IPS-18c (cell line): Measurements from ENCODE around the gene LKAAEAR1.

ENCODE experiments used
- H3K4me3 ChIP-seq: 2 replicates; pipeline ENCODE4 v1.7.0; 2013; ENCODE audit warnings: low read depth, mild to moderate bottlenecking, low read length, moderate library complexity; ENCODE audit not compliant: insufficient read depth
- H3K9me3 ChIP-seq: one replicate; pipeline ENCODE4 v1.6.1; 2013; ENCODE audit warnings: mild to moderate bottlenecking, low read length, moderate library complexity; ENCODE audit not compliant: control insufficient read depth, insufficient read depth

LKAAEAR1 gene

GRCh38 chr20:64086801-64087200 lies 2.6 kb upstream of the LKAAEAR1 start:
- Histone ChIP-seq H3K4me3 (no peak overlapping the region), H3K9me3 (peaks cover 2% of the 10 kb centered on the region)

GRCh38 chr20:64084685-64085152 lies 521 bp upstream of the LKAAEAR1 start:
- Histone ChIP-seq H3K9me3 (peaks cover 2% of the 10 kb centered on the region), H3K4me3 (peak overlapping the region; percentile 36; the same call in 1 of the 2 replicates)

DNA sequence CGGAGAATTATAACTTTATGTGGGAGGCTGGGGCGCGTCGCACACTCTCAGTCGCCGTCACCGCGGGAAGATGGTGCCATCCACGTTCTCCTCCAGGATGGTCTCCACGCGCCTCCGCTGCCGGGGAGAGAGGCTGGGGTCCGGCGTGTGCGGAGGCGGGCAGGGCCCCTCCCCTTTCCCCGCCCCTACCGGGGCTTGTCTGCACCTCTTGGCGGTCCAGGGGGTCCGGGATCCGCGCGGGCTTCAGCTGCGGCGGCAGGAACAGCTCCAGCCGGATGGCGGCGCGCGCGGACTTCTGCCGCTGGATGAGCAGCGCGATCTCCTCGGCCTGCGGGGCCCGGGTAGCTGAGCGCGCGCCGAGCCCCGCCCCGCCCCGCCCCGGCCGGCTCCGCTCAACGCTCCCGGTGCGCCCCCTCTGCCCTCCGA lies 807 bp downstream of the LKAAEAR1 start:
- H3K9me3 ChIP-seq, result peaks cover 2% of the 10 kb centered on the region
- H3K4me3 ChIP-seq, result peak overlapping the region; percentile 56

- peak overlapping the region; percentile 56; the same call in 1 of the 2 replicates for H3K4me3 ChIP-seq
- H3K9me3 ChIP-seq, result peaks cover 2% of the 10 kb centered on the region
Observed at GRCh38 chr20:64082820-64083377, 1.3 kb downstream of the LKAAEAR1 start.

GRCh38 chr20:64082126-64082731 lies 2.0 kb downstream of the LKAAEAR1 start:
- no peaks in the 10 kb centered on the region for H3K9me3 ChIP-seq
- H3K4me3 ChIP-seq, result no peak overlapping the region

DNA sequence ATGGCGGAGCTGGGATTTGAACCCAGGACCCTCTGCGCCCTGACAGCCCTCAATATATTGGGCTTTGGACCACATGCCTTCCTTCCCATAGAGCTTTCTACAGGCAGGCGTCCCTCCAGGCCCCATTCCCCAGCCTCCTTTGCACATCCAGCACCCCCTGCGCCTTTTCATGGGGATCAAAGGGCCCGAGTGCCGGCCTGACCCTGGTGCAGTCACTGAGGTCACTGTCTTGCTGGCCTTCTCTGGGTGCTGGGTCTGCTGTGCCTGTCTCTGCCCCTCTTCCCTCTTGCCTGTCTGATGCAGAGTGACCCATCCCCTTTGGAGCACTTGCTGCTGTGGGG lies 2.6 kb downstream of the LKAAEAR1 start:
- Histone ChIP-seq H3K4me3 (no peak overlapping the region), H3K9me3 (no peaks in the 10 kb centered on the region)

- Histone ChIP-seq H3K9me3 (no peaks in the 10 kb centered on the region), H3K4me3 (peak overlapping the region; percentile 75; the same call in 1 of the 2 replicates)
Observed at GRCh38 chr20:64080813-64081623, 3.2 kb downstream of the LKAAEAR1 start.

DNA sequence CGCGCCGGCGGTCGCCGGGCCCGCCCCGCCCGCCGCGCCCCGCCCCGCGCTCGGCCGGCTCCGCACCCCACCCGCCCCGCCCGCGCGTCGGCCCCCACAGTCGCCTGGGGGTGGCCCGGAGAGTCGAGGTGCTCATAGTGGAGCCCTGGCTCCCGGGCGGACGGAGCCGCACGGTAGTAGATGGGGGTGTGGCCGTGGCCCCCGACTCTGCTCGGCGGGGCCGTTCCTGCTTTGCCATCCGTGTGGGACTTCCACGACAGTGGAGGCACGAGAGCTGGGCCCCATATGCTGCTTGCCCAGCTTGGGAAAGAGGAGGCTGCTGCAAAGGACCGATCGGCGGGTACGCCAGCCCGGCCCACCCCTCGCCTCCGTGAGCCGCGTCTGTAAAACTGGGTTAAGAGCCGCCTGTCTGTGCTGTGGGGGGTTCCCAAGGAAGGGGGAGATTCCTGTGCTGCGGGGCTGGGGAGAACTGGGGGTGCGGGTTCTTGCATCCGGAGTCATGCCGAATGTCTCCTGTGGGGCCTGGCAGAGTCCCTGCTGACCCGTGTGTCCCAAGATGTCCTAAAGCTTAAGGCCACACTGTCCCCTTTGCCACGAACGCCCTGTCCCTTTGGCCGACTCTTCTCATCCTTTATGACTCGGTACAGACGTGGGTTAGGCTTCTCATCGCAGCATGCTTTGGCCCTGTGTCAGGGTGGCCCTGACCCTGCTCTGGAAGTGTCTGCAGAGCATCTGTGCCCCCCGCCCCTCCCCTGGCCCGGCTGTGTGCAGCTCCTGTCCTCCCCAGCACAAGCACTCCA lies 4.0 kb downstream of the LKAAEAR1 start, which contains the start of gene OPRL1:
TSS of gene OPRL1 (plus strand) at position 70 of the 800 bp plus-strand sequence. CDS start 12,639 bp downstream, outside the sequence.
- Histone ChIP-seq H3K9me3 (no peaks in the 10 kb centered on the region), H3K4me3 (peak within 1 kb of the TSS; percentile 75)

GRCh38 chr20:64079273-64080012 lies 4.8 kb downstream of the LKAAEAR1 start, which contains the start of gene RGS19:
RGS19 (minus strand) TSS chr20:64079518; CDS start chr20:64076886, 2,632 bp downstream.
- Histone ChIP-seq H3K9me3 (no peaks in the 10 kb centered on the region), H3K4me3 (peak within 1 kb of the TSS; percentile 75)

- Histone ChIP-seq H3K9me3 (no peaks in the 10 kb centered on the region), H3K4me3 (peak overlapping the region; percentile 68)
Observed at GRCh38 chr20:64078934-64079272, 5.3 kb downstream of the LKAAEAR1 start.

GRCh38 chr20:64077876-64078551 lies 6.2 kb downstream of the LKAAEAR1 start:
- no peaks in the 10 kb centered on the region for H3K9me3 ChIP-seq
- H3K4me3 ChIP-seq, result no peak overlapping the region; the same call in 1 of the 2 replicates

DNA sequence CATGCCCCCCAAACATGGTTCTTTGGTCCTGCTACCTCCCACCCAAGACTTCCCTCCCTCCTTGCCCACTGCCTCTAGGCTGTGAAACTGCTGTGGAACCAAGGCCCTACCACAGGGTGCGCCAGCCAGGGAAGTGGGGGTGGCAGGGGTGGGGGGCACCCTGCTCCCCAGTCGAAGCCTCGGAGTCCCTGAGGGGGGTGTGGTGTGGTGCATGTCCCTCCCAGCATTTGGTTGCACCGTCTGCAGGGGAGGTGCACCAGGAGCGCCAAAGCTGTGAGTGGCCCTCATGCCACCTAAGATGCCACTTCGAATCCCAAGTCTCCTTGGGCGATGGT lies 6.7 kb downstream of the LKAAEAR1 start:
- Histone ChIP-seq H3K4me3 (no peak overlapping the region), H3K9me3 (no peaks in the 10 kb centered on the region)

DNA sequence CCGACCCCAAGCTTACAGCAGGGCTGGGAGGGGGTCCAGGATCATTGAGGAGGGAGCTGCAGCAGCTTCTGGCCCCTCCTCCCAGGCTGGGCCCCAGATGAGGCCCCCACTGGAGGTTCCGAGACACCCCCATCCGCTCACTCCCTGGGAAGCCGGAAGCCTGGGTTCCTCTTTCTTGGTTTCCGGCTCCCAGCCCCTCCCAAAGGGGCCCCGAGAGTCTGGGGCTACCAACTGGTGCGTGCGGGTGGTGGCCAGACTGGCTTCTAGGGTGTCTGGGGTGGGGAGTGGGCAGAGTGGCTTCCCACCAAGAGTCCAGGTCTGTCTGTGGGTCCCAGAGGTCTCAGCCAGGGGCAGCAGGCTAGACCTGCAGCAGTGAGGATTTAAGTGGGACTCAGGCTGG lies 7.1 kb downstream of the LKAAEAR1 start:
- Histone ChIP-seq H3K4me3 (no peak overlapping the region), H3K9me3 (no peaks in the 10 kb centered on the region)

- H3K4me3 ChIP-seq, result no peak overlapping the region
- H3K9me3 ChIP-seq, result no peaks in the 10 kb centered on the region
Observed at GRCh38 chr20:64076061-64076997, 7.9 kb downstream of the LKAAEAR1 start.

GRCh38 chr20:64075556-64075955 lies 8.6 kb downstream of the LKAAEAR1 start:
- no peaks in the 10 kb centered on the region for H3K9me3 ChIP-seq
- H3K4me3 ChIP-seq, result no peak overlapping the region
